Smooth muscle cell (in vitro differentiated cells): ENCODE data around the gene ARHGDIA. TPM values are rescaled to one million over a fixed set of nuclear protein-coding genes. Genes with fewer than 3 reads are reported as not detected.

Experiments
- DNase-seq: peaks from one replicate; lab custom pipeline; 2025; ENCODE audit not compliant: unreplicated experiment; lab: John Stamatoyannopoulos, UW
- H2AFZ ChIP-seq: fragments of 200-600 bp; sonication (generic); 2 replicates; pipeline ENCODE4 v1.6.0; 2016; ENCODE audit warnings: antibody characterized with exemption, low read depth, mild to moderate bottlenecking
- H3F3A ChIP-seq: fragments of 200-600 bp; sonication (generic); 2 replicates; pipeline ENCODE4 v1.6.0; 2017; ENCODE audit warnings: antibody characterized with exemption, low read depth
- H3K27ac ChIP-seq: fragments of 200-600 bp; sonication (generic); 2 replicates; pipeline ENCODE4 v1.5.1; 2016; ENCODE audit warnings: low read depth, mild to moderate bottlenecking
- H3K27me3 ChIP-seq: fragments of 200-600 bp; sonication (generic); 2 replicates; pipeline ENCODE4 v1.6.1; 2016; ENCODE audit warnings: low read depth, mild to moderate bottlenecking
- H3K36me3 ChIP-seq: fragments of 200-600 bp; sonication (generic); 2 replicates; pipeline ENCODE4 v1.5.1; 2016; ENCODE audit warnings: low read depth
- H3K4me1 ChIP-seq: fragments of 200-600 bp; sonication (generic); 2 replicates; pipeline ENCODE4 v1.5.1; 2016; ENCODE audit warnings: low read depth
- H3K4me2 ChIP-seq: fragments of 200-600 bp; sonication (generic); 2 replicates; pipeline ENCODE4 v1.6.0; 2016; ENCODE audit warnings: mild to moderate bottlenecking
- H3K4me3 ChIP-seq: fragments of 200-600 bp; sonication (generic); 2 replicates; pipeline ENCODE4 v1.5.1; 2016; ENCODE audit warnings: mild to moderate bottlenecking
- H3K79me2 ChIP-seq: fragments of 200-600 bp; sonication (generic); 2 replicates; pipeline ENCODE4 v1.6.0; 2016; ENCODE audit warnings: low read depth, mild to moderate bottlenecking
- H3K9ac ChIP-seq: fragments of 200-600 bp; sonication (generic); 2 replicates; pipeline ENCODE4 v1.6.0; 2016; ENCODE audit warnings: low read depth
- H3K9me3 ChIP-seq: fragments of 200-600 bp; sonication (generic); replicated peaks from 2 replicates; pipeline ENCODE4 v1.5.1; 2016; ENCODE audit warnings: low read depth
- H4K20me1 ChIP-seq: fragments of 200-600 bp; sonication (generic); 2 replicates; pipeline ENCODE4 v1.6.0; 2016; ENCODE audit warnings: low read depth
- CTCF ChIP-seq: fragments of 200-600 bp; sonication (generic); IDR thresholded peaks from 2 replicates; pipeline ENCODE4 v1.5.1; 2017; ENCODE audit warnings: borderline replicate concordance, mild to moderate bottlenecking, antibody characterized with exemption; ENCODE audit not compliant: insufficient read depth, poor library complexity, severe bottlenecking
- WGBS: methylation state at CpG from one replicate; pipeline ENCODE4 v1.1.7; 2016; ENCODE audit warnings: low lambda C conversion rate; 5-methylcytosine and 5-hydroxymethylcytosine counted together
- polyA plus RNA-seq: library from polyadenylated mRNA; unstranded; fragments of >200 nt; fragmentation: Nextera tagmentation; extraction: Ambion mirVana; gene quantifications from 2 replicates; pipeline ENCODE4 v1.2.1, GENCODE V29; 2016
- total RNA-seq: library from RNA; depleted of rRNA; stranded (reverse); fragments of >200 nt; gene quantifications from 2 replicates; pipeline ENCODE4 v1.2.3, GENCODE V29; 2014

The ARHGDIA gene
- total and polyA plus RNA-seq, 2 experiments from 2014 or later, result 256 to 360 TPM

GRCh38 chr17:81823820-81824550 is 47.2 kb downstream of the ARHGDIA start:
- Histone ChIP-seq H3K9me3 (no peaks in the 10 kb centered on the region), H3F3A (no peaks in the 10 kb centered on the region), H3K9ac (no peak overlapping the region), H3K4me2 (no peak overlapping the region), H3K4me1 (no peaks in the 10 kb centered on the region), H3K27me3 (no peaks in the 10 kb centered on the region), H3K36me3 (no peaks in the 10 kb centered on the region), H3K79me2 (peaks cover 27% of the 10 kb centered on the region), H2AFZ (no peak overlapping the region), H3K27ac (no peak overlapping the region), H4K20me1 (peaks cover 57% of the 10 kb centered on the region), H3K4me3 (no peak overlapping the region)
- DNase-seq, result no peak
- WGBS, result 98% methylated on average over 21 of the region's 33 CpGs
- no peak for TF ChIP-seq CTCF

GRCh38 chr17:81822996-81823819 is 47.9 kb downstream of the ARHGDIA start:
- no peak overlapping the region for H2AFZ ChIP-seq
- no peak for TF ChIP-seq CTCF
- no peaks in the 10 kb centered on the region for H3F3A ChIP-seq
- peaks cover 49% of the 10 kb centered on the region for H4K20me1 ChIP-seq
- no peaks in the 10 kb centered on the region for H3K36me3 ChIP-seq
- WGBS, result 94% methylated on average over 25 of the region's 30 CpGs
- H3K4me2 ChIP-seq, result no peak overlapping the region
- no peaks in the 10 kb centered on the region for H3K27me3 ChIP-seq
- no peaks in the 10 kb centered on the region for H3K9me3 ChIP-seq
- H3K4me1 ChIP-seq, result no peaks in the 10 kb centered on the region
- H3K27ac ChIP-seq, result no peak overlapping the region
- no peak overlapping the region for H3K4me3 ChIP-seq
- H3K9ac ChIP-seq, result no peak overlapping the region
- DNase-seq, result no peak
- H3K79me2 ChIP-seq, result peaks cover 20% of the 10 kb centered on the region

GRCh38 chr17:81822312-81822637 is 48.9 kb downstream of the ARHGDIA start:
- H3K9ac ChIP-seq, result no peak overlapping the region
- H4K20me1 ChIP-seq, result peaks cover 41% of the 10 kb centered on the region
- no peaks in the 10 kb centered on the region for H3K9me3 ChIP-seq
- no peak for TF ChIP-seq CTCF
- H3K79me2 ChIP-seq, result peaks cover 11% of the 10 kb centered on the region
- no peak overlapping the region for H2AFZ ChIP-seq
- H3K36me3 ChIP-seq, result no peaks in the 10 kb centered on the region
- H3K4me1 ChIP-seq, result no peaks in the 10 kb centered on the region
- WGBS, result 91% methylated on average over 8 of the region's 8 CpGs
- no peak overlapping the region for H3K4me3 ChIP-seq
- no peak overlapping the region for H3K4me2 ChIP-seq
- no peak overlapping the region for H3K27ac ChIP-seq
- no peaks in the 10 kb centered on the region for H3F3A ChIP-seq
- no peak for DNase-seq
- no peaks in the 10 kb centered on the region for H3K27me3 ChIP-seq
